K562 (cell line): ENCODE results near the gene ACSS2. TPM values are rescaled to one million over a fixed set of nuclear protein-coding genes. Genes with fewer than 3 reads are reported as not detected.
A peak's percentile ranks its signal among the peaks of the same experiment; 100 is the strongest.

Source experiments
- ARID2 ChIP-seq: fragments of 450-650 bp; IDR thresholded peaks from 2 replicates; pipeline ENCODE4 v1.6.1; 2017; ENCODE audit warnings: antibody characterized with exemption, mild to moderate bottlenecking
- BRD4 ChIP-seq: fragments of 200-600 bp; sonication (generic); IDR thresholded peaks from 2 replicates; pipeline ENCODE4 v1.6.1; 2017; ENCODE audit warnings: inconsistent platforms
- BRF2 ChIP-seq: IDR thresholded peaks from 3 replicates; pipeline ENCODE4 v1.6.1; 2011; ENCODE audit warnings: borderline replicate concordance, mild to moderate bottlenecking; ENCODE audit not compliant: insufficient read length, insufficient read depth
- ETV6 ChIP-seq, 3 experiments: fragments of 150-350 bp in 1 of 3; sonication (generic) in 1 of 3; formaldehyde crosslinking in 1 of 3; IDR thresholded peaks; 2 replicates each; pipeline versions ENCODE4 v1.6.1 to v1.8.0; 2014 to 2022; ENCODE audit warnings: borderline replicate concordance in 2 of 3, low read depth in 2 of 3, antibody characterized with exemption in 1 of 3, low read length in 1 of 3, mild to moderate bottlenecking in 1 of 3, missing genetic modification reagents in 1 of 3
- EWSR1 ChIP-seq: fragments of 450-650 bp; IDR thresholded peaks from 2 replicates; pipeline ENCODE4 v1.6.1; 2018; ENCODE audit warnings: borderline replicate concordance, mild to moderate bottlenecking, low read depth, moderate library complexity; ENCODE audit not compliant: partially characterized antibody
- HDAC8 ChIP-seq: fragments of 450-650 bp; IDR thresholded peaks from 2 replicates; pipeline ENCODE4 v1.6.1; 2016; ENCODE audit warnings: mild to moderate bottlenecking, missing genetic modification characterization, moderate library complexity, missing compliant biosample characterization
- HNRNPK ChIP-seq: fragments of 200-400 bp; formaldehyde crosslinking; IDR thresholded peaks from one replicate; pipeline ENCODE4 v1.6.1; 2018; ENCODE audit warnings: mild to moderate bottlenecking, low read depth, low read length; ENCODE audit not compliant: poor library complexity, severe bottlenecking
- JUN ChIP-seq, 2 experiments: sonication (generic) in 1 of 2; formaldehyde crosslinking in 1 of 2; IDR thresholded peaks; 2 replicates each; pipeline versions ENCODE4 v1.6.1 to v1.8.0; 2012 to 2022; ENCODE audit warnings: borderline replicate concordance in 2 of 2, mild to moderate bottlenecking in 2 of 2, improper control_type of control experiment in 1 of 2, low read depth in 1 of 2, low read length in 1 of 2, missing genetic modification reagents in 1 of 2
- MTF1 ChIP-seq: fragments of 250-450 bp; sonication (Bioruptor Pico); IDR thresholded peaks from 2 replicates; pipeline ENCODE4 v1.9.0; 2021; ENCODE audit warnings: moderate library complexity, mild to moderate bottlenecking, inconsistent platforms, borderline replicate concordance
- NCOR1 ChIP-seq: fragments of 450-650 bp; IDR thresholded peaks from 2 replicates; pipeline ENCODE4 v1.6.1; 2016; ENCODE audit warnings: mild to moderate bottlenecking, moderate library complexity
- POLR2A ChIP-seq: fragments of 450-650 bp; conservative IDR thresholded peaks from 2 replicates; pipeline ENCODE4 v1.6.1; 2016
- PTBP1 ChIP-seq: fragments of 200-400 bp; formaldehyde crosslinking; IDR thresholded peaks from 2 replicates; pipeline ENCODE4 v1.6.1; 2017; ENCODE audit warnings: low read depth, low read length
- TGIF2 ChIP-seq: sonication (generic); formaldehyde crosslinking; IDR thresholded peaks from 2 replicates; pipeline ENCODE4 v1.8.1; 2022; ENCODE audit warnings: mild to moderate bottlenecking, missing genetic modification reagents, moderate library complexity
- ZNF212 ChIP-seq: fragments of 450-650 bp; formaldehyde crosslinking; IDR thresholded peaks from 2 replicates; pipeline ENCODE4 v1.4.0; 2020; ENCODE audit warnings: mild to moderate bottlenecking
- ZNF766 ChIP-seq: fragments of 200-800 bp; sonication (Bioruptor generic); conservative IDR thresholded peaks from 2 replicates; pipeline ENCODE4 v1.6.1; 2016; ENCODE audit warnings: missing genetic modification characterization, missing compliant biosample characterization
- polyA plus RNA-seq, 8 experiments: library from polyadenylated mRNA; depleted of rRNA in 4 of 8; stranded (reverse) in 5 of 8; unstranded in 3 of 8; fragments of >200 nt; fragmentation: Nextera tagmentation in 2 of 8; fragmentation: Illumina TruSeq in 1 of 8; extraction: Ambion mirVana in 2 of 8; extraction: Trizol in 1 of 8; gene quantifications; 2 replicates each; pipeline versions ENCODE4 v1.2.1 to v1.2.3, GENCODE V29; 2011 to 2014; ENCODE audit warnings: inconsistent platforms in 1 of 8, missing spikeins in 1 of 8
- total RNA-seq, 7 experiments: library from RNA; depleted of rRNA in 6 of 7; stranded (reverse); fragments of >200 nt in 6 of 7; fragmentation: Illumina TruSeq in 2 of 7; extraction: Trizol in 2 of 7; gene quantifications; 2 replicates each; pipeline versions ENCODE4 v1.2.1 to v1.2.3, GENCODE V29; 2011 to 2021; ENCODE audit warnings: low replicate concordance in 1 of 7
- TF ChIP-seq, protein P1 (sequence below), 2 experiments: IDR thresholded peaks; 2 replicates each; pipeline ENCODE4 v1.6.1; 2012; ENCODE audit warnings: improper control_type of control experiment in 2 of 2, low read depth in 2 of 2, low read length in 2 of 2, borderline replicate concordance in 1 of 2
- TF ChIP-seq, protein P2 (sequence below): fragments of 450-650 bp; formaldehyde crosslinking; IDR thresholded peaks from 2 replicates; pipeline ENCODE4 v1.4.0; 2020; ENCODE audit warnings: mild to moderate bottlenecking, moderate library complexity
- TF ChIP-seq, protein P3 (sequence below): IDR thresholded peaks from 2 replicates; pipeline ENCODE4 v1.6.1; 2011; ENCODE audit not compliant: insufficient read length; ENCODE audit errors: extremely low read depth
- TF ChIP-seq, protein P4 (sequence below), 3 experiments: IDR thresholded peaks in 2 of 3; conservative IDR thresholded peaks in 1 of 3; 2 replicates each; pipeline ENCODE4 v1.5.1; 2011 to 2012; ENCODE audit warnings: low read length in 3 of 3, mild to moderate bottlenecking in 3 of 3, control low read depth in 2 of 3, improper control_type of control experiment in 1 of 3, inconsistent platforms in 1 of 3, low read depth in 1 of 3, mixed read lengths in 1 of 3, moderate library complexity in 1 of 3; ENCODE audit not compliant: insufficient read depth in 2 of 3

The ACSS2 gene
- total and polyA plus RNA-seq, 9 of the 15 experiments (the other 6 are each of a cell fraction or from before 2014, with no cell fraction given) = 21.9 to 246 (median 66.2) TPM

DNA sequence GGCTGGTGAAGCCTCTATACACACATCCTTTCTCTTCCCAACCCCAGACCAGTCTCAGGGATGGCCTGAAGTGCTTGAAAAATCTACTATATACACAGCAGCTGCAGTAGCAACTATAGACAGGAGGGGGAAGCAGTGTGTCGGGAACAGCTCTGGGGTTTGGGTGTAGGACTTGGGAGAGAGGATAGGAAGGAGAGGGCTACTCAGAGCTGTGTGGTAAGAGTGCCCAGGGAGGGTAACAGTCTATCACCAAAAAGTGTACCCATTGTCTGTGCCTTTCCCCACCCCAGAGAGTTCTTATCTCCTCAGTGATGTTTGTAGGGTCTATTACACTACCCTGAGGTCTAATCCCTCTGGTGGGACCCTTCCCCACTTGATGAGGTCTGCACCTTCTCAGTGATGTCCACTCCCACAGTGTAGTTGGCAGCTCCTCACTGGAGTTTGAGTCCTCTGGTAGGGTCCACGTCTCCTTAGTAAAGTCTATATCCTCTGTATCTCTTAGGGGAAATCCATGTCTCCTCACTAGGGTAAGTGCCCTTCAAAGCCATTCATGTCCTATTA lies 2.2 kb upstream of the ACSS2 start (continued):
- TF ChIP-seq, protein P1, sequence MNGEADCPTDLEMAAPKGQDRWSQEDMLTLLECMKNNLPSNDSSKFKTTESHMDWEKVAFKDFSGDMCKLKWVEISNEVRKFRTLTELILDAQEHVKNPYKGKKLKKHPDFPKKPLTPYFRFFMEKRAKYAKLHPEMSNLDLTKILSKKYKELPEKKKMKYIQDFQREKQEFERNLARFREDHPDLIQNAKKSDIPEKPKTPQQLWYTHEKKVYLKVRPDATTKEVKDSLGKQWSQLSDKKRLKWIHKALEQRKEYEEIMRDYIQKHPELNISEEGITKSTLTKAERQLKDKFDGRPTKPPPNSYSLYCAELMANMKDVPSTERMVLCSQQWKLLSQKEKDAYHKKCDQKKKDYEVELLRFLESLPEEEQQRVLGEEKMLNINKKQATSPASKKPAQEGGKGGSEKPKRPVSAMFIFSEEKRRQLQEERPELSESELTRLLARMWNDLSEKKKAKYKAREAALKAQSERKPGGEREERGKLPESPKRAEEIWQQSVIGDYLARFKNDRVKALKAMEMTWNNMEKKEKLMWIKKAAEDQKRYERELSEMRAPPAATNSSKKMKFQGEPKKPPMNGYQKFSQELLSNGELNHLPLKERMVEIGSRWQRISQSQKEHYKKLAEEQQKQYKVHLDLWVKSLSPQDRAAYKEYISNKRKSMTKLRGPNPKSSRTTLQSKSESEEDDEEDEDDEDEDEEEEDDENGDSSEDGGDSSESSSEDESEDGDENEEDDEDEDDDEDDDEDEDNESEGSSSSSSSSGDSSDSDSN (IDR thresholded peaks at IDR 0.05; ENCODE audit: borderline replicate concordance in 1 of 2, low read depth in 2 of 2, low read length in 2 of 2) = no peak
- TF ChIP-seq TGIF2 (CRISPR knock-in tag) = no peak
- TF ChIP-seq, protein P2, sequence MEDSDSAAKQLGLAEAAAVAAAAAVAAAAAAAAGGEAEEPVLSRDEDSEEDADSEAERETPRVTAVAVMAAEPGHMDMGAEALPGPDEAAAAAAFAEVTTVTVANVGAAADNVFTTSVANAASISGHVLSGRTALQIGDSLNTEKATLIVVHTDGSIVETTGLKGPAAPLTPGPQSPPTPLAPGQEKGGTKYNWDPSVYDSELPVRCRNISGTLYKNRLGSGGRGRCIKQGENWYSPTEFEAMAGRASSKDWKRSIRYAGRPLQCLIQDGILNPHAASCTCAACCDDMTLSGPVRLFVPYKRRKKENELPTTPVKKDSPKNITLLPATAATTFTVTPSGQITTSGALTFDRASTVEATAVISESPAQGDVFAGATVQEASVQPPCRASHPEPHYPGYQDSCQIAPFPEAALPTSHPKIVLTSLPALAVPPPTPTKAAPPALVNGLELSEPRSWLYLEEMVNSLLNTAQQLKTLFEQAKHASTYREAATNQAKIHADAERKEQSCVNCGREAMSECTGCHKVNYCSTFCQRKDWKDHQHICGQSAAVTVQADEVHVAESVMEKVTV = peak; percentile 90
- no peak for TF ChIP-seq HDAC8 (tag)
- TF ChIP-seq ARID2 = peak; percentile 82
- no peak for TF ChIP-seq MTF1 (CRISPR knock-in tag)
- TF ChIP-seq ETV6 (IDR thresholded peaks at IDR 0.05; ENCODE audit: borderline replicate concordance in 1 of 2, low read depth in 2 of 2, low read length in 1 of 2) = no peak
- no peak for TF ChIP-seq ETV6 (CRISPR knock-in tag; IDR thresholded peaks at IDR 0.05; ENCODE audit: borderline replicate concordance)
- TF ChIP-seq EWSR1 = no peak
- TF ChIP-seq PTBP1 = no peak
- TF ChIP-seq, protein P3, sequence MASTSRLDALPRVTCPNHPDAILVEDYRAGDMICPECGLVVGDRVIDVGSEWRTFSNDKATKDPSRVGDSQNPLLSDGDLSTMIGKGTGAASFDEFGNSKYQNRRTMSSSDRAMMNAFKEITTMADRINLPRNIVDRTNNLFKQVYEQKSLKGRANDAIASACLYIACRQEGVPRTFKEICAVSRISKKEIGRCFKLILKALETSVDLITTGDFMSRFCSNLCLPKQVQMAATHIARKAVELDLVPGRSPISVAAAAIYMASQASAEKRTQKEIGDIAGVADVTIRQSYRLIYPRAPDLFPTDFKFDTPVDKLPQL = no peak
- TF ChIP-seq ZNF212 (CRISPR knock-in tag) = no peak
- no peak for TF ChIP-seq BRD4
- 0 out of 2 replicates have a peak, but pooled peaks have one; percentile 6 for TF ChIP-seq JUN (IDR thresholded peaks at IDR 0.05; ENCODE audit: borderline replicate concordance, low read depth, low read length)
- no peak for TF ChIP-seq JUN (CRISPR knock-in tag; IDR thresholded peaks at IDR 0.05; ENCODE audit: borderline replicate concordance)
- TF ChIP-seq BRF2 = no peak
- no peak for TF ChIP-seq HNRNPK
- no peak for TF ChIP-seq POLR2A
- no peak for TF ChIP-seq NCOR1
- TF ChIP-seq, protein P4, sequence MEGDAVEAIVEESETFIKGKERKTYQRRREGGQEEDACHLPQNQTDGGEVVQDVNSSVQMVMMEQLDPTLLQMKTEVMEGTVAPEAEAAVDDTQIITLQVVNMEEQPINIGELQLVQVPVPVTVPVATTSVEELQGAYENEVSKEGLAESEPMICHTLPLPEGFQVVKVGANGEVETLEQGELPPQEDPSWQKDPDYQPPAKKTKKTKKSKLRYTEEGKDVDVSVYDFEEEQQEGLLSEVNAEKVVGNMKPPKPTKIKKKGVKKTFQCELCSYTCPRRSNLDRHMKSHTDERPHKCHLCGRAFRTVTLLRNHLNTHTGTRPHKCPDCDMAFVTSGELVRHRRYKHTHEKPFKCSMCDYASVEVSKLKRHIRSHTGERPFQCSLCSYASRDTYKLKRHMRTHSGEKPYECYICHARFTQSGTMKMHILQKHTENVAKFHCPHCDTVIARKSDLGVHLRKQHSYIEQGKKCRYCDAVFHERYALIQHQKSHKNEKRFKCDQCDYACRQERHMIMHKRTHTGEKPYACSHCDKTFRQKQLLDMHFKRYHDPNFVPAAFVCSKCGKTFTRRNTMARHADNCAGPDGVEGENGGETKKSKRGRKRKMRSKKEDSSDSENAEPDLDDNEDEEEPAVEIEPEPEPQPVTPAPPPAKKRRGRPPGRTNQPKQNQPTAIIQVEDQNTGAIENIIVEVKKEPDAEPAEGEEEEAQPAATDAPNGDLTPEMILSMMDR (IDR thresholded peaks at IDR 0.05 in 2 of 3, conservative IDR thresholded peaks at IDR 0.05 in 1 of 3; ENCODE audit: insufficient read depth in 2 of 3, low read depth in 1 of 3, low read length in 3 of 3) = peak; percentile 88 to 95 (median 92)
- no peak for TF ChIP-seq ZNF766 (CRISPR knock-in tag)
